Measurements from ENCODE around the gene KRT6B.

Gene KRT6B

DNA sequence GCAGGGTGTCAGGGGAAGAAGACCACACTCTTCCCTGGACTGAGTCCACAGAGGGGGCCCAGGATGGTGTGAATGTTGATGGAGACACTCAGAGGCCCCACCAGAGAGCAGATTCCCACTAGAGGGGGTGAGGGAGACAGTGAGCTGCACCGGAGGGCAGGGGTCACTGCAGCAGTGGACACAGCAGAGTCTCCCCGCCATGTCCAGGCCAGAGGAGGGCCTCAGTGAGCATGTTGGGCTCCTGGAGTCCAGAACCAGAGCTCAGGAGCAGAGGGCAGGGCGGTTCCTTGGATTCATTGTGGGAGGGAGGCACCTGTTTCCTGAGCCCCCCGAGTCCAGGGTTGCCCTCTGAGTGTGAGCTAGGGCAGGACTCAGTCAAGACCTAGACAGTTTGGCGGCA is 44.0 kb downstream of the KRT6B start:
- no peak for DNase-seq

DNA sequence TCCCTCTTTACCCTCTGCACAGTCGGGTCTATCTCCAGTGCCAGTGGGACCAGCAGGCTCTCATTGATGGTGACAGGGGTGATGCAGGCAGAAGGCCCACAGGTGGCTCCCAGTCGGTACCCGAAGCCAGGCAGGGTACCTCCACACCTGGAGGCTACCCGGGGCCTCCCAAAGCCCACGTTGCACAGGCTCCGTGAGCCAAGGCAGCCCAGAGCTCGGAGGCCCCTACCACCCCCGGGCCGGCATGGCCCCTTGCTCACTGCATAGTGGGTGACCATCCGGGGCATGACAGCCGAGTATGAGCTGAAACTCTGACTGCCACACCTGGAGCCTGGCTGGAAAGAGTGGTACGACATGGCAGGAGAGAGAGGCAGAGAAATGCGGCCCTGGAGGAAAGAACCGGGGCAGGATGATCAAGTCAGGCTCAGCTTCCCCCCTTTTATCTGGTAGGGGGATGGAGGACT is 46.0 kb downstream of the KRT6B start, which contains the start of gene KRT82:
Gene KRT82 (minus strand): TSS at position 414 of the 464 bp plus-strand sequence. CDS start 58 bp downstream, at position 356.
- no peak for DNase-seq

DNA sequence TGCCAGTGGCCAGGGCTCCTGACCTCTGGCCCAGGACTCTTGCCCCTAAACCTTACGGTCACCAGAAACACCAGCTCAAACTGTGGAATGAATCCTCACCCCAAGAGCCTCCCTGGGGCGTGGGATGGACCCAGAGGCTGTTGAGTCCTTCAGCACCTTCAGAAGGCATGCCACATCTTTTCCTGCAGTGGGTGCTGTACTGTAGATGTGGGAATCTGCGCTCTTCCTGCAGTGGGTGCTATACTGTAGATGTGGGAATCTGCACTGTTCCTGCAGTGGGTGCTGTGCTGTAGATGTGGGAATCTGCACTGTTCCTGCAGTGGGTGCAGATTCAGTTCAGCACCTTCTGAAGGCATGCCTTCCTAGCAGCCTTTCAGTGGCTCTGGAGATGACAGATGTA is 47.0 kb downstream of the KRT6B start:
- DNase-seq, result no peak

DNA sequence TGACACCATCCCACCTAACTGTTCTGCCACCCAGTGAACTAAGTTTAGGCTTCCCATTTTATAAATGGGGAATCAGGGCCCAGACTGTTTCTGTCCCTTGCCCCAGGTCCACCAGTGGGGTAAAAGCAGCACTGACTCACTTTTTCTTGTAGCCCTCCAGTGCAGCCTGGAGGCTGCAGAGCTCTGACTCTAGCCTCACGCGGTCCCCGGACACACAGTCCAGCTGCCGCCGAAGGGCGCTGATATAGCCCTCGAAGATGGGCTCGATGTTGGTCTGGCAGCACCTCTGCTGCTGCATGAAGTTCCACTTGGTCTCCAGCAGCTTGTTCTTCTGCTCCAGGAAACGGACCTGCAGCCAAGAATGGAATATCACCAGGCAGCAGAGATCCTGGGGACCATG is 48.4 kb downstream of the KRT6B start:
- DNase-seq, result no peak

DNA sequence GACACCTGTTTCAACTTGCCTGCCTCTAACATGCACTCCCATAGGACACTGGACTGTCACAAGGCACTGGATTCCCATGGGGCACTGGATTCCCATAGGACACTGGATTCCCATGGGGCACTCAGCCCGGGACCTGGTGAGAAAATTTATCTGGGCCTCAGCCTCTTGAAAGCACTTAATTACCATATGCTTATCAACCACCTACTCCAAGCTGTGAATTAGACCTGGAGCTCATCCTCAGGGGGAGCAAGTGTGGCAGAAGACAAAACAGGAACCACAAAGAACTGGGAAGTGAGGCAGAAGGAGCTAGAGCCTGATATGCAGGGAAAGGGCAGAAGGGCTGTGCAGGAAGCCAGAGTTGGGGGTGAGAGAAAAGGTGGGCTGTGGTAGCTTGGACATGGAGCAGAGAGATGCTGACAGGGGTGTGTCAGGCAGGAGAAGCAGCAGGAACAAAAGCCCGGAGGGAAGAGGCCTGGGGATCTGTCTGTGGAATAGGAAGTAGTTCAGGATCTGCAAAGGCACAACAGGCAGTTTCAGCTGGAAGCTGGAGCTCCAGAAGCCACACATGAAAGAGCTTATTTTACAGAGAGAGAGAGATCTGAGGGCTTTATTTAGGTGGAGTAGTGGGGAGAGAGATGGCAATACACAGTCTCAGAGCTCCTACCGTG is 48.9 kb downstream of the KRT6B start:
- no peak for DNase-seq

DNA sequence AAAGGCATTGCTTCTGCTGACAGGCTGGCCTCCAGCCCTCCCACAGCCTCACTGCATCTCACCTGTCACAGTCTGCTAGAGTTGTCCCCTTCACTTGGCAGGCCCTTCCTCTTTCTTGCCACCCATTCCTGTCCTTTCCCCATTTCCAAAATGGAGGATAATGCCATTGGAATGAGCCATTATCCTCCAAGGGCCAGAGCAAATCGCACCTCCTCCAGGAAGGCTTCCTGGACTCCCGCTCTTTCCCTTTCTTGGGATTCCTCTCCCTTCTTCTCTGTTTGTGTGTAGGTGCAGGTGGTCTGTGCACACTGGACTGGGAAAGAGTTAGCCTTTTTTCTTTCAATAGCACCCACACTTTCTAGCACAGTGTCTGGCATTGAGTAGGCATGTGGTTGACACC is 49.6 kb downstream of the KRT6B start:
- DNase-seq, result no peak

DNA sequence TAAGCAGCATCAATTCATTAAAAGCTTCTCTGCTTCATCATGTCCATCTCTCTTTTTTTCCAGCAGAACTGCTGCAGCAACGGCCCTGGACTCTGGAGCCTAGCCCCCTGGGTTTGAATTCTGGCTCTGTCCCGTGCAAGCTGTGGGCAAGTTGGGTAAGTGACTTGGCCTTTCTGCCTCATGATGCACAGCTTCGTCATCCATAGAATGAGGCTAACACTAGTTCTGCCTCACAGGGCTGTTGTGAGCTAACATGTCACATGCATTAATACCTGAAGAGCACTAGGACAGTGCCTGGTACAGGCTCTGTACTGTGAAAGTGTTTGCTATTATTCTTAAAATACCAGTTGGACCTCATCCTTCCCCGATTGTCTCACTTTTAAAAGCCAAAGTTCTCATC is 50.0 kb downstream of the KRT6B start:
- no peak for DNase-seq

DNA sequence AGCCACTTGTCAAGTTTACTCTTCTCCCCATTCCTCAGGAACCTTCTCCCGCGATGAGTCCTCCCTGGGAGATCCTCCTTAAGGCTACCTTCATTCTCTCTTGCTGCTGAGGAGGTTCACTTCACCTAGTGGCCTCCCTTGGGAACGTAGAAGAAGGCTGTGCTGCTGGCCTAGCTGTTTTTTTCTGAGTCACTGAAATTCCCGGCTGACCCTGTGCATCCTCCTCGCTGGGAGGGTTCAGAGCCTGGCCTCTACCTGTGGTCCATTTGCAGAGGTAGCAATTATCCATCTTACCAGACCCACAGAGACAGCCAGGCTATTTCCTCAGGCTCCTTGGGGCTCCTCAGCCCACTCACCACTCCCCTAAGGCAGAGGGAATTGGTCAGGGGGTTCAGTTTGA is 50.4 kb downstream of the KRT6B start:
- DNase-seq, result no peak

DNA sequence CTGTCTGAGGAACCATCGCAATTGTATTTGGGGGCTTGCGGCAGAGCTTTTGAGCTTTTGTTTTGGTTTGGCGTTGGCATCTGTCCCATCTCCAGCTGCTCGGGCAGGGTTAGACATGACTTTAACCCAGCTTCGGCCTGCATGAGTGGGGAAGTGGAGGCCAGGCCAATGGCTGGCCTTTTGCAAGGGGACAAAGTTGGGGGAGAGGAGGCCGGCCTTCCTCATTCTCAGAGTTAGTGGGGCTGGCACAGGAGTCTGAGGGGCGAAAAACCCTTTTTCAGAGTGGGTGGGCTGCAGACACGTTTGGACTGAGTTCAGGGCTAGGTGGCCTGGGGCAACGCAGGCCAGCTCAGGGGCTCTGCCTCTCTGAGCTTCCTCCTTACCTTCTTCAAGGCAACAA is 51.0 kb downstream of the KRT6B start:
- no peak for DNase-seq

DNA sequence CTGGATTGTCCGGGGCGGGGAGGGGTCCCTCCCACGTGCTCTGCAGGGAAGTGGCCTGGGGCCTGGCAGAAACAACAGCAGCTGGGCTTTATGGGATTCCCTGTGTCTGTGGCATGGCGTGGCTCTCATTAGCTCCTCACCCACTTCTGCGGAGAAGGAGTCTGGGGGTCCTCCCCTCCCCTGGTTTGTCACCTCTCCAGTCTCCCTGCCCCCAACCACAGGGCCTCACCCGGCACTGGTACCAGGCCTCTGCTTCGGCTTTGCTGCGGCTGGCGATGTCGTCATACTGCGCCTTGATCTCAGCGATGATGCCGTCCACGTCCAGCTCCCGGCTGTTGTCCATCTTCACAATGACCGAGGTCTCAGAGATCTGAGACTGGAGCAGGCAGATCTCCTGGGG is 52.2 kb downstream of the KRT6B start:
- no peak for DNase-seq

DNA sequence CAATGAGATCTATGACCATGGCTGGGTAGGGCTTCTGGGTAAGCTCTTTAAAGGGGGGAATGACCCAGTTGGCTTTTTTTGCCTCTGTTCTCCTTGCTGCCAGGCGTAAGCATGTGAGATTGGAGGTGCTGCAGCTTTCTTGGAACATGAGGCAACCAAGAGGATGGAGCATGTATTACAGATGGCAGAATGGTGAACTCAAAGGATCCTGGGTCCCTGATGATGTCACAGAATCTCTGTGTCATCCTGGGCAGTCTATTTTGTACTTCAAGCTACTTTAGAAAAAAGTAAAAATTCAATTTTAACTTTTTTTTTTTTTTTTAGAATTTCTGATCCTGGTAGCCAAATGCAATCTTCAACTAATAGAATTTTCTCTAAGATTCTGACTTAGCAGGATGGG is 53.8 kb downstream of the KRT6B start:
- no peak for DNase-seq

DNA sequence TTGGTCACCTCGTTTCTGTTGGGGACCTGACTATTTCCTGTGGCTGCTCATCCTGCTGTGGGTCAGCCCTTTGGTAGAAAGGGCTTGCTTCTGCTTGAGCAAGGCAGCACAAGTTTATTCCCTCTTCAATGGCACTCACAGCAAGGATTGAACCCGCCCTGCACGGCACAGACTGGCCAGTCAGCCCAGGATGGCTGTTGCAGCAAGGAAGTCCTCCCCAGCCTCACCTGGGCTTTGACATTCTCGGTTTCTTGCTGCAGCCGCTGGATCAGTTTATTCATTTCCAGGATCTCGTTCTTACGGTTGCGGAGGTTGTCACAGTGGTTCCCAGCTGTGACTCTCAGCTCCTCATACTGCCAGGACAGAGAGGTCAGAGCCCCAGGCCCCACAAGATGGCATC is 55.3 kb downstream of the KRT6B start:
- DNase-seq, result no peak
